Activated CD4-positive, alpha-beta T cell treated with anti-CD3 and anti-CD28 coated beads, Interleukin-2, Interleukin-6, amounts not matched to agents 100 ng/mL and 50 ng/mL, durations not matched to agents 16 hours and 8 hours (primary cell): ENCODE data around the gene C20orf141.

Source experiments
- DNase-seq: peaks from one replicate; pipeline ENCODE4 v3.0.0-alpha.2; 2020

C20orf141 gene

GRCh38 chr20:2851086-2851485 lies 36.3 kb downstream of the C20orf141 start:
- DNase-seq: no peak

GRCh38 chr20:2858591-2858990 lies 43.8 kb downstream of the C20orf141 start:
- DNase-seq: no peak

GRCh38 chr20:2859330-2860121 lies 44.7 kb downstream of the C20orf141 start:
- no peak for DNase-seq

- DNase-seq: no peak
These were observed 49.8 kb downstream of the C20orf141 start for GRCh38 chr20:2864626-2865025.

- DNase-seq: no peak
These were observed 50.3 kb downstream of the C20orf141 start for GRCh38 chr20:2865101-2865500.
